NCI-H2081 treated with DMSO at 0.1 percent for 48 hours (cell line): ENCODE results near the gene ARHGAP45.

Experiments used
- DNase-seq: peaks from one replicate; lab custom pipeline; 2025; lab: John Stamatoyannopoulos, UW

Gene ARHGAP45

DNA sequence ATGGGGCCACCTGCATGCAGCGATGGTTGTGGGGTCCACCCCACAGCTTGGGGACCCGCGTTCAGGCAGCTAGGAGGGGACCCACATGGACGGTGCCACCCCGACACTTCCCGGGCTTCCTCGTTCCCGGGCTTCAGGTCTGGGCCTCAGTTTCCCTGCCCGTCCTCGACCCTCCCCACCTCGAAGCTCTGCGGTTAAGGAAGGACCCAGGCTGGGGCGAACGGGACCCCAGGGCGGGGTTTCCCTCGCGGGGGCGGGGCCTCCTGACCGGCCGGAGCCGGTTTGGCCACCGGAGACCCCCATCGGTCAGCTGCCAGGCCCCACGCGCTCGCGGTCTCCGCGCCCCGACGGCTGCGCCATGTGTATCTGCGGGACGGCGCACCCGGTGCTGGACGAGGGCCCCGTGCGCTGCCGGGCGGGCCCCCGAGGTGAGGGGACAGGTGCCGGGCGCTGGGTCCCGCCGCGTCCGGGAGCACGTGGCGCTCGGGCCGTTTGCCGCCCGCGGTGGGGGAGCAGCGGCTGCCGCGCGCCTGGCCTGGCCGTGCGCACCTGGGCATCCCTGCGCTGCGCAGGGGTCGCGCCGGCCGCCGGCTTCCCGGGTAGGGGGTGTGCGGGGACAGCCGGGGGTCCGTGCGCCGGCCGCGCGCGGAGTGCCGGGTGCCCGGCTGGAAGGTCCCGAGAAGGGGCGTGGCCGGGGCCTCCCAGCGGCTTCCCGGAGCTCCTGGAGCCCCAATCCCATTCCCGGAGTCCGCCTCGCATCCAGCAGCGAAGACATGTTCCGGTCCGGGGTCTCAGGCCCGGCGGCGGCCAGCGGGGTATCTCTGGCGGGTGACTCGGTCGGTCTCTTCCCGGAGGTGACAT lies 4.2 kb downstream of the ARHGAP45 start:
- DNase-seq = no peak

GRCh38 chr19:1072371-1073015 lies 5.5 kb downstream of the ARHGAP45 start:
- no peak for DNase-seq

- no peak for DNase-seq
These were observed 6.3 kb downstream of the ARHGAP45 start for GRCh38 chr19:1073063-1073955.

GRCh38 chr19:1073956-1074517 lies 7.1 kb downstream of the ARHGAP45 start:
- no peak for DNase-seq

- DNase-seq = peak; percentile 62
These were observed 7.7 kb downstream of the ARHGAP45 start for GRCh38 chr19:1074544-1075283.

DNA sequence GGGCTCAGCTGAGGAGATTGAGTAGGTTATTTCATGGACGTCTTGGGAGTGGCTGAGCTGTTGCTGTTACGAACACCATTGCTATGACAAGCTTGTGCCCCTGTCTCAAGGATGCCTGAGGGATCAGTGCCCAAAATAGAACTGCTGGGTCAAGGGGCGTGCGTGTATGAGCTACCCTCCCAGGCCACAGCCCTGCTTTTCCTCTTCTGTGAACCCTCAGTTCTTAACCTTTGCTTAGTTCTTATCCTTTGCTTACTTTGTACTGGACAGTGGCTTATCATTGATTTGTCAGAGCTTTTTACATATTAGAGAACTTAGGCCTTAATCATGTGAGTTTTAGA lies 9.0 kb downstream of the ARHGAP45 start:
- no peak for DNase-seq

DNA sequence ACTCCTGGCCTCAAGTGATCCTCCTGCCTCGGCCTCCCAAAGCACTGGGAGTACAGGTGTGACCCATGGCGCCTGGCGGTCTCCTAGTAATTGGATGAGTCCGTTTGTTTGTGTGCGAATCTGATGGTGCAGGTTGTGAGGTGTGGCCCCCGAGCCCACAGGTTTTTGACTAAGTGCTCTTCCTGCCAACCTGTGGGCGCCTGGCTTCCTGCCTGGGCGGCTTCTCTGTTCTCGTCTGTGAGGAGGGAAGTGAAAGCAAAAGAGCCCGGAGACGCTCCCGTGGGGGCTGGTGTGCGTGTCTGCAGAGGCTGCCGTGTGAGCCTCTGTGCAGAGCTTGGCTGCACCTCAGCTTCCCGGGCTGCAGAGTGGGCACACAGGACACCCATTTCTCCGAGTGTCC lies 10.0 kb downstream of the ARHGAP45 start:
- no peak for DNase-seq

DNA sequence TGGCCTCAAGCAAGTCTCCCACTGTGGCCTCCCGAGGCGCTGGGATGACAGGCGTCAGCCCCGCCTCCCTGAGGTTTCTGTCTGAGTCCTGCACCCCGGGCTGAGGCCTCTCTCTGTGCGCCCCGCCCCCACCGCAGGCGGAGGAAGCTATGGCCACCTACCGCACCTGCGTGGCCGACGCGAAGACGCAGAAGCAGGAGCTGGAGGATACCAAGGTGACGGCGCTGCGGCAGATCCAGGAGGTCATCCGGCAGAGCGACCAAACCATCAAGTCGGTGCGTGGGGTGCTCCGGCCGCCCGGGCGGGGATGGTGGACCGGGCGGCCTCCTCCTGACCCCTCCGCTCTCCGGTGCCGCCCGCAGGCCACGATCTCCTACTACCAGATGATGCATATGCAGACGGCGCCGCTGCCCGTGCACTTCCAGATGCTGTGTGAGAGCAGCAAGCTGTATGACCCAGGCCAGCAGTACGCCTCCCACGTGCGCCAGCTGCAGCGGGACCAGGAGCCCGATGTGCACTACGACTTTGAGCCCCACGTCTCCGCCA lies 12.7 kb downstream of the ARHGAP45 start:
- no peak for DNase-seq

DNA sequence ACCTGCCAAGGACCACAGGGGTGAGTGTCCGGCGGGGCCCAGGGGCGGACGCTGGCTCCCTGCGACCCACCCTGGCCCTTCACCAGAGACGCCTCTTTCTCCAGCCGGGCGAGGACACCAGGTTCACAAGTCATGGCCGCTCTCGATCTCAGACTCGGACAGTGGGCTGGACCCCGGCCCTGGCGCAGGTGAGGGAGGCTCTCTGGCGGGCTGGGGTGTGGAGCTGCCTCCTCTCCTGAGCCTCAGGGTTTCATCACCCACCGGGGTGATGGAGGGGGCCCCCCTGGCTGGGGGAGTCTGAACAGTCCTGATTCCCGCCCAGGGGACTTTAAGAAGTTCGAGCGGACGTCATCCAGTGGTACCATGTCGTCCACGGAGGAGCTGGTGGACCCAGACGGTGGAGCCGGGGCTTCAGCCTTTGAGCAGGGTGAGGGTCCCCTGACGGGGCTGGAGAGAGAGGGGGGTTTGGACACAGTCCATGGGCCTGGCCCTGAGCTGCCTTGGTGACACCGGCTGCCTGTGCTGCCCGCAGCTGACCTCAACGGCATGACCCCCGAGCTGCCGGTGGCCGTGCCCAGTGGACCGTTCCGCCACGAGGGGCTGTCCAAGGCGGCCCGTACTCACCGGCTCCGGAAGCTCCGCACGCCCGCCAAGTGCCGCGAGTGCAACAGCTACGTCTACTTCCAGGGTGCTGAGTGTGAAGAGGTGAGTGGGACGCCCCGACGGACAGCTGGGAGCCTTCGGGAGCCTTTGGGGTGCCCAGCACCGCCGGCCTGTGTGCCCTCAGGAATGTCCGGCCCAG lies 13.6 kb downstream of the ARHGAP45 start:
- no peak for DNase-seq

- no peak for DNase-seq
These were observed 14.6 kb downstream of the ARHGAP45 start for GRCh38 chr19:1081301-1082164.

DNA sequence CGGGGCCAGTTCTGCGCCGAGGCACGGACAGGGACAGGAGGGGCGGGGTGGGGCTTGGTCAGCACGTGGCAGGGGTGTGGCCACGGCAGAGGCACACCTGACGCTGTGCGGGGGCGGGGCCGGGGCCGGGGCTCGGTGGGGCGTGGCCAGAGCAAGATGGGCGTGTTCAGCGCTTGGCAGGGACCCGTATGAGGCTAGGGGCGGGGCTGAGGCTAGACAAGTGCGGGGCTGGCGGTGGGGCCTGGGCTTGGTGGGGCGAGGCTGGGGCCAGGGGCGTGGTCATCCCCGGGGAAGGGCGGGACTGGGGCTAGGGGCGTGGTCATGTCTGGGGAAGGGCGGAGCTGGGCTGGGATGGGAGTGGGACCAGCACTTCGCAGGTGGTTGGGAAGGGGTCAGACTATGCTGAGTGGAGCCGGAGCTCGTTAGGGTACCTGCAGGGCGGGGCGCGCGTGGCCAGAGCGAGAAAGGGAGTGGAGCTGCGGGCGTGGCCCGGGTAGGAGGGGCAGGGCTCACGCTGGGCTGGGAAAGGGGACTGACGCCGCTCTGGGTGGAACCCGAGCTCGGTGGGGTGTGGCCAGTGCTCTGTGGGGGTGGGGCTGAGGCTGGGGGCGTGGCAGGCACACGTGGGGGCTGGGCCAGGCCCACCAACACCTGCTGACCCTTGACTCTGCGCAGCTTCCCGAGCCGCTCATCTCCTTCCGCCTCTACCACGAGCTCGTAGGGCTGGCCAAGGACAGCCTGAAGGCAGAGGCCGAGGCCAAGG lies 15.4 kb downstream of the ARHGAP45 start:
- DNase-seq = peak; percentile 32

DNA sequence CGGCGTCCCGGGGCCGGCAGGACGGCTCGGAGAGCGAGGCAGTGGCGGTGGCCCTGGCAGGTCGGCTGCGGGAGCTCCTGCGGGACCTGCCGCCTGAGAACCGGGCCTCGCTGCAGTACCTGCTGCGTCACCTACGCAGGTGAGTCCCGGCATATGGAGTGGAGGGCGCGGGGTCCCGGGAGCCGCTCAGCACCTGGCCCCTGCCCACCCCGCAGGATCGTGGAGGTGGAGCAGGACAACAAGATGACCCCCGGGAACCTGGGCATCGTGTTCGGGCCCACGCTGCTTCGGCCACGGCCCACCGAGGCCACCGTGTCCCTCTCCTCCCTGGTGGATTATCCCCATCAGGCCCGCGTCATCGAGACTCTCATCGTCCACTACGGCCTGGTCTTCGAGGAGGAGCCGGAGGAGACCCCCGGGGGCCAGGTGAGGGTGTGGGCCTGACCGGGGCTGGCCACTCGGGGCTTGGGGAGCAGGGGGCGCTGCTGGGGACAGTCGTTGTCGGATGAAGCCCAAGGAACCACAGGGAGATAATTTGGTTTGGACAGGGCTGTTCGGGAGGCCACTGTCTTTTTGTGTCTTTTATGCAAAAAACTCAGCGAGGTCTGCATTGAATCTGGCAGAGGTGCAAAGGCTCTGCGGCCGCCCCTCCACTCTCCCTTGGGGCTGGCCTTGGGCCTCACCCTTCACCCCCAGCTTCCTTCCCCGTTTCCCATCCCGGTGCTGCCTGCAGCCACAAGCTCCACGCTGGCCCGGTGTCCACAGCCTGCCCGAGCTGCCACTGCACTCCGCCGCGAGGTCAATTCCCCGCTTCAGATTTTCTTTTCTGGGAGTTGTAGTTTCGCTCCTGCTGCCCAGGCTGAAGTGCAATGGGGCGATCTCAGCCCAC lies 16.2 kb downstream of the ARHGAP45 start:
- no peak for DNase-seq

DNA sequence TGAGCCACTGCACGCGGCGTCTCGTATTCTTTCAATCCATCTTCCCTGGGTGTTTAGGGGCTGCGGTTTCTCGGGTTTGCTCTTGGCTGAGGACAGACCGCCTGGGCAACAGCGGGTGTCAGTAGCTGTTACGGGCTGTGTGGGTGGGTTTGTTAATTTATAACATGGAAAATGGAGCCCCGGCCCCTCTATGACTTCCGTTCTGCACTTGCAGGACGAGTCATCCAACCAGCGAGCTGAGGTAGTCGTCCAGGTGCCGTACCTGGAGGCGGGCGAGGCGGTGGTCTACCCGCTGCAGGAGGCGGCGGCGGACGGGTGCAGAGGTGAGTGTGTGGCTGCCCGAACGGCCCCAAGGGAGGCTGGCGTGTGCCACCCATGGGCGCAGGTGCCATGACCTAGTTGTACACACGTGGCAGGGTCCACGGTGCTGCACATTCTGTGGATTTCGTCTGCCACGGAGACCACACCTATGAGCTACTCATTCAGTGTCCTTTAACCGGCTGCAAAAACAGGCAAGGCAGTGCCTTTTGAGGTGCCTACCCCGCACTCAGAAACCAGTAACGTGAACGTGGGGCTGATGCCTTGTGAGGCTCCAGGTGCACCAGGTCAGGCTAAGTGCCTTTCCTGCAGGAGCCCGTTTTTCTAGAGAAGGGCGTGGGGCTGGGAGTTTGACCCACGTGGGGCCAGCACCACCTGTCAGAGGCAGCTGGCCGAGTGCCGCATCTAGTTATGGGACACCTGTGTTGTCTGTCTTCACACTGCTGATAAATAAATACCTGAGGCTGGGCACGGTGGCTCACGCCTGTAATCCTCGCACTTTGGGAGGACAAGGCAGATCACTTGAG lies 17.3 kb downstream of the ARHGAP45 start:
- DNase-seq = no peak

DNA sequence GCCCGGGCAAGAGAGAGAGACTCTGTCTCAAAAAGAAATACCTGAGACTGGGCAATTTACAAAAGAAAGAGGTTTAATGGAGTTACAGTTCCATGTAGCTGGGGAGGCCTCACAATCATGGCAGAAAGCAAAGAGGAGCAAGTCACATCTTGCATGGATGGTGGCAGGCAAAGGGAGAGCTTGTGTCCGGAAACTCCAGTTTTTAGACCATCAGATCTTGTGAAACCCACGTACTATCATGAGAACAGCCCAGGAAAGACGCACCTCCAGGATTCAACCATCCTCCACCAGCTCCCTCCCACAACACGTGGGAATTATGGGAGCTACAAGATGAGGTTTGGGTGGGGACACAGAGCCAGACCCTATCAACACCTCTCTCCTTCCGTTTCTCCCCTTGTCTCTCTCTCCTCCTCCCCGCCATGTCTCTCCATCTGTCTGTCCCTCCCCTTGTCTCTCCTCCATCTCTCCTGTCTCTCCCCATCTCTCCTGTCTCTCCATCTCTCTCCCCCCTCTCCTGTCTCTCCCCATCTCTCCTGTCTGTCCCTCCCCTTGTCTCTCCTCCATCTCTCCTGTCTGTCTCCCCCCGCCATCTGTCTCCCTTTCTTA lies 18.2 kb downstream of the ARHGAP45 start:
- DNase-seq = no peak

GRCh38 chr19:1085676-1086442 lies 18.9 kb downstream of the ARHGAP45 start:
- DNase-seq = no peak

GRCh38 chr19:1086613-1087012 lies 19.6 kb downstream of the ARHGAP45 start:
- DNase-seq = no peak
